PFSK-1 (cell line): ENCODE data around the gene SEPTIN1. TPM values are rescaled to one million over a fixed set of nuclear protein-coding genes. Genes with fewer than 3 reads are reported as not detected.

ENCODE experiments used
- FOXP2 ChIP-seq: optimal IDR thresholded peaks from 2 replicates; pipeline ENCODE3; 2011; ENCODE audit warnings: borderline replicate concordance, control low read depth, inconsistent platforms; ENCODE audit not compliant: insufficient read depth; ENCODE audit errors: extremely low read length, extremely low read depth
- POLR2AphosphoS5 ChIP-seq: IDR thresholded peaks from 2 replicates; pipeline ENCODE4 v1.6.1; 2012; ENCODE audit warnings: low read depth, mild to moderate bottlenecking, control low read depth, low read length, moderate library complexity
- REST ChIP-seq, 2 experiments: IDR thresholded peaks; 2 replicates each; pipeline versions ENCODE4 v1.6.1 to v1.8.0; 2011 to 2012; ENCODE audit warnings: low read depth in 2 of 2, low read length in 2 of 2, control low read depth in 1 of 2, inconsistent platforms in 1 of 2, mild to moderate bottlenecking in 1 of 2, moderate library complexity in 1 of 2; ENCODE audit not compliant: insufficient read depth in 1 of 2
- SIN3A ChIP-seq: IDR thresholded peaks from 2 replicates; pipeline ENCODE4 v1.6.1; 2012; ENCODE audit warnings: mild to moderate bottlenecking, low read length, moderate library complexity, borderline replicate concordance; ENCODE audit not compliant: insufficient read depth
- TAF1 ChIP-seq: IDR thresholded peaks from 2 replicates; pipeline ENCODE4 v1.6.1; 2012; ENCODE audit warnings: low read length, control low read depth, borderline replicate concordance; ENCODE audit not compliant: insufficient read depth
- polyA plus RNA-seq: library from polyadenylated mRNA; unstranded; fragments of >200 nt; gene quantifications from one replicate; pipeline ENCODE4 v1.2.1, GENCODE V29; 2012; ENCODE audit warnings: low read depth, missing spikeins; ENCODE audit not compliant: insufficient read length

Gene SEPTIN1
- 2.9 TPM for polyA plus RNA-seq

GRCh38 chr16:30382111-30382881 lies at the start of gene SEPTIN1:
TSS of gene SEPTIN1 (minus strand) at chr16:30382561. CDS start at chr16:30382542, 19 bp downstream.
- TF ChIP-seq SIN3A (no peak), TAF1 (no peak), POLR2AphosphoS5 (no peak), FOXP2 (no peak), REST (IDR thresholded peaks at IDR 0.05; ENCODE audit: insufficient read depth in 1 of 2, low read depth in 2 of 2, low read length in 2 of 2) (no peak)

GRCh38 chr16:30430428-30430970 lies 48.1 kb upstream of the SEPTIN1 start:
- TF ChIP-seq FOXP2 (no peak), REST (IDR thresholded peaks at IDR 0.05; ENCODE audit: insufficient read depth in 1 of 2, low read depth in 2 of 2, low read length in 2 of 2) (no peak), POLR2AphosphoS5 (no peak), TAF1 (no peak), SIN3A (no peak)

GRCh38 chr16:30429678-30430427 lies 47.5 kb upstream of the SEPTIN1 start, which contains the start of gene DCTPP1:
TSS of gene DCTPP1 (minus strand) at chr16:30430030. CDS start at chr16:30429980, 50 bp downstream.
- TF ChIP-seq POLR2AphosphoS5 (peak; percentile 51; the same call in 1 of the 2 replicates), TAF1 (peak; percentile 52; the same call in 1 of the 2 replicates), SIN3A (peak; percentile 77; the same call in 1 of the 2 replicates), FOXP2 (no peak)

- TF ChIP-seq FOXP2 (no peak), REST (IDR thresholded peaks at IDR 0.05; ENCODE audit: insufficient read depth in 1 of 2, low read depth in 2 of 2, low read length in 2 of 2) (no peak), POLR2AphosphoS5 (no peak), TAF1 (no peak), SIN3A (no peak)
These were observed 47.0 kb upstream of the SEPTIN1 start for GRCh38 chr16:30429418-30429677.

GRCh38 chr16:30428055-30428454 lies 45.7 kb upstream of the SEPTIN1 start:
- TF ChIP-seq POLR2AphosphoS5 (no peak), SIN3A (no peak), FOXP2 (no peak), TAF1 (no peak)

- TF ChIP-seq SIN3A (no peak), FOXP2 (no peak), TAF1 (no peak), REST (IDR thresholded peaks at IDR 0.05; ENCODE audit: insufficient read depth in 1 of 2, low read depth in 2 of 2, low read length in 2 of 2) (no peak), POLR2AphosphoS5 (no peak)
These were observed 38.6 kb upstream of the SEPTIN1 start for GRCh38 chr16:30421010-30421409.
